Measurements from ENCODE around the gene SNRPB2. TPM values are rescaled to one million over a fixed set of nuclear protein-coding genes. Genes with fewer than 3 reads are reported as not detected.

The SNRPB2 gene
- total RNA-seq, 6 experiments from 2014 or later: 61.8 to 84.8 (median 77.0) TPM

GRCh38 chr20:16781496-16781895 is 51.7 kb downstream of the SNRPB2 start:
- Mint-ChIP-seq H3K36me3 (ENCODE audit: low read depth) (no peaks in the 10 kb centered on the region), H3K27ac (no peak overlapping the region), H3K4me3 (no peak overlapping the region), H3K27me3 (ENCODE audit: insufficient read depth) (no peaks in the 10 kb centered on the region), H3K4me1 (ENCODE audit: low read depth) (no peaks in the 10 kb centered on the region), H3K9me3 (peaks cover 4% of the 10 kb centered on the region)
- DNase-seq: no peak
- TF ChIP-seq CTCF (IDR thresholded peaks at IDR 0.05): no peak

GRCh38 chr20:16785226-16785625 is 55.4 kb downstream of the SNRPB2 start:
- no peak for TF ChIP-seq CTCF (IDR thresholded peaks at IDR 0.05)
- Mint-ChIP-seq H3K4me1 (ENCODE audit: low read depth) (no peaks in the 10 kb centered on the region), H3K36me3 (ENCODE audit: low read depth) (no peaks in the 10 kb centered on the region), H3K4me3 (no peak overlapping the region), H3K27me3 (ENCODE audit: insufficient read depth) (no peaks in the 10 kb centered on the region), H3K27ac (no peak overlapping the region), H3K9me3 (peaks cover 2% of the 10 kb centered on the region)
- peak; percentile 3 for DNase-seq

Other genes starting within 250 kb of the SNRPB2 start
- gene KIF16B, start 156.6 kb upstream of the SNRPB2 start, total RNA-seq (2021; fragmentation: NEBNext Ultra II Directional; extraction: Animal tissue kit (Norgen Biotek cat#: 25700)): 1 to 10 TPM in 4 of 6 experiments, under 1 TPM in 2; 0.31 to 3.4 (median 3.2) TPM
- gene OTOR, start 18.3 kb downstream of the SNRPB2 start, total RNA-seq (2021; fragmentation: NEBNext Ultra II Directional; extraction: Animal tissue kit (Norgen Biotek cat#: 25700)): not detected

Measured in HFFc6 (cell line).